GM12878 (cell line): ENCODE results near the gene CTBP1. TPM values are rescaled to one million over a fixed set of nuclear protein-coding genes. Genes with fewer than 3 reads are reported as not detected.

Source experiments
- ATAC-seq: fragments of 200-7000 bp; cut with Tn5 transposase; 3 replicates; pipeline ENCODE4 v1.9.1; 2020; ENCODE audit warnings: mild to moderate bottlenecking, moderate library complexity
- BruUV-seq: library from RNA; stranded (reverse); fragments of 400-500 nt; replicated peaks from 2 replicates; lab custom pipeline; 2021; lab: Mats Ljungman, UMichigan
- CTCF ChIA-PET: fragments of 300-600 bp; sonication (Branson Sonifier 250); formaldehyde crosslinking; extraction: SDS; loops from one replicate; lab custom pipeline; 2021; ENCODE audit warnings: inconsistent platforms; lab: Yijun Ruan, JAX
- POLR2A ChIA-PET: fragments of 350-600 bp; formaldehyde crosslinking; extraction: SDS; loops from one replicate; lab custom pipeline; 2021; ENCODE audit warnings: inconsistent platforms; lab: Charles Lee
- RAD21 ChIA-PET: fragments of 300-600 bp; sonication (Branson Sonifier 250); formaldehyde crosslinking; loops from one replicate; lab custom pipeline; 2023; ENCODE audit warnings: antibody characterized with exemption; ENCODE audit not compliant: unreplicated experiment; lab: Charles Lee
- SMC1A ChIA-PET: fragments of 300-600 bp; sonication (Branson Sonifier 250); formaldehyde crosslinking; loops from one replicate; lab custom pipeline; 2023; ENCODE audit not compliant: unreplicated experiment, uncharacterized antibody; lab: Charles Lee
- DNase-seq: peaks from one replicate; pipeline ENCODE4 v3.0.0-alpha.2; 2011; ENCODE audit warnings: low read depth, low spot score
- FAIRE-seq: peaks from 3 replicates; lab custom pipeline; 2011; peaks lifted over from hg19 to GRCh38; lab: Jason Lieb, UNC
- H2AFZ ChIP-seq: 2 replicates; pipeline ENCODE4 v1.6.0; 2011; ENCODE audit warnings: low read depth, low read length, control low read depth; ENCODE audit not compliant: control insufficient read depth
- H3K27ac ChIP-seq: 2 replicates; pipeline ENCODE4 v1.5.1; 2011; ENCODE audit warnings: control low read depth; ENCODE audit not compliant: control insufficient read depth, insufficient read depth
- H3K27me3 ChIP-seq, 2 experiments: replicated peaks in 1 of 2; 2 replicates each; pipeline versions ENCODE4 v1.6.0 to v1.6.1; 2011; ENCODE audit warnings: low read length in 1 of 2; ENCODE audit not compliant: control insufficient read depth in 2 of 2, insufficient read depth in 2 of 2
- H3K36me3 ChIP-seq, 2 experiments: 2 replicates each; pipeline ENCODE4 v1.5.1; 2011; ENCODE audit warnings: low read length in 1 of 2; ENCODE audit not compliant: control insufficient read depth in 2 of 2, insufficient read depth in 2 of 2
- H3K4me1 ChIP-seq: 2 replicates; pipeline ENCODE4 v1.6.1; 2011; ENCODE audit warnings: mild to moderate bottlenecking, low read length, moderate library complexity, mixed read lengths; ENCODE audit not compliant: control insufficient read depth, insufficient read depth
- H3K4me2 ChIP-seq: 2 replicates; pipeline ENCODE4 v1.6.0; 2011; ENCODE audit warnings: control low read depth; ENCODE audit not compliant: control insufficient read depth, insufficient read depth
- H3K4me3 ChIP-seq: fragments of 200-600 bp; sonication (generic); 2 replicates; pipeline ENCODE4 v1.5.1; 2016
- H3K79me2 ChIP-seq: 2 replicates; pipeline ENCODE4 v1.6.0; 2011; ENCODE audit warnings: low read length; ENCODE audit not compliant: control insufficient read depth, insufficient read depth
- H3K9ac ChIP-seq: 2 replicates; pipeline ENCODE4 v1.8.0; 2011; ENCODE audit warnings: low read length, control low read depth, mixed read lengths; ENCODE audit not compliant: control insufficient read depth, insufficient read depth
- H3K9me3 ChIP-seq: replicated peaks from 3 replicates; pipeline ENCODE4 v1.5.1; 2011; ENCODE audit warnings: mild to moderate bottlenecking, low read length; ENCODE audit not compliant: control insufficient read depth, insufficient read depth
- H4K20me1 ChIP-seq: 2 replicates; pipeline ENCODE4 v1.6.0; 2011; ENCODE audit not compliant: control insufficient read depth, insufficient read depth
- DPF2 ChIP-seq: fragments of 450-650 bp; IDR thresholded peaks from 2 replicates; pipeline ENCODE4 v1.6.1; 2017; ENCODE audit warnings: mild to moderate bottlenecking
- ESRRA ChIP-seq: IDR thresholded peaks from 2 replicates; pipeline ENCODE4 v1.6.1; 2012; ENCODE audit warnings: mild to moderate bottlenecking, low read length, improper control_type of control experiment
- FOXM1 ChIP-seq: IDR thresholded peaks from 2 replicates; pipeline ENCODE4 v1.6.1; 2012; ENCODE audit warnings: low read depth, mild to moderate bottlenecking, inconsistent platforms, low read length, moderate library complexity
- GATAD2B ChIP-seq: fragments of 450-650 bp; conservative IDR thresholded peaks from 2 replicates; pipeline ENCODE4 v1.6.1; 2017; ENCODE audit warnings: low read depth, mild to moderate bottlenecking, moderate library complexity
- HDAC2 ChIP-seq: fragments of 200-600 bp; sonication (generic); IDR thresholded peaks from 2 replicates; pipeline ENCODE4 v1.6.1; 2017
- HDAC6 ChIP-seq: fragments of 200-600 bp; sonication (generic); IDR thresholded peaks from one replicate; pipeline ENCODE4 v1.8.0; 2017; ENCODE audit warnings: antibody characterized with exemption; ENCODE audit not compliant: unreplicated experiment
- MTA2 ChIP-seq: fragments of 450-650 bp; IDR thresholded peaks from 2 replicates; pipeline ENCODE4 v1.6.1; 2016; ENCODE audit warnings: low read depth, mild to moderate bottlenecking, moderate library complexity
- NRF1 ChIP-seq: conservative IDR thresholded peaks from 2 replicates; pipeline ENCODE4 v1.6.1; 2011; ENCODE audit warnings: mild to moderate bottlenecking, low read depth, low read length, improper control_type of control experiment
- PKNOX1 ChIP-seq: fragments of 450-650 bp; IDR thresholded peaks from 2 replicates; pipeline ENCODE4 v1.6.1; 2016; ENCODE audit warnings: mild to moderate bottlenecking
- RBBP5 ChIP-seq: fragments of 200-600 bp; sonication (generic); conservative IDR thresholded peaks from 2 replicates; pipeline ENCODE4 v1.6.1; 2016
- RCOR1 ChIP-seq: conservative IDR thresholded peaks from 2 replicates; pipeline ENCODE4 v1.6.1; 2012; ENCODE audit warnings: low read depth, low read length, improper control_type of control experiment
- RUNX3 ChIP-seq: IDR thresholded peaks from 2 replicates; pipeline ENCODE4 v1.6.1; 2012; ENCODE audit warnings: low read length, inconsistent platforms
- YBX1 ChIP-seq: fragments of 450-650 bp; IDR thresholded peaks from 2 replicates; pipeline ENCODE4 v1.6.1; 2016; ENCODE audit warnings: antibody characterized with exemption
- ZBTB11 ChIP-seq: fragments of 450-650 bp; formaldehyde crosslinking; IDR thresholded peaks from 2 replicates; pipeline ENCODE4 v1.5.0; 2022; ENCODE audit warnings: mild to moderate bottlenecking, missing genetic modification characterization
- ZNF207 ChIP-seq: fragments of 450-650 bp; IDR thresholded peaks from 2 replicates; pipeline ENCODE4 v1.6.1; 2014; ENCODE audit warnings: antibody characterized with exemption, mild to moderate bottlenecking, borderline replicate concordance
- WGBS: methylation state at CpG from one replicate; pipeline ENCODE4 v1.1.6; 2016; ENCODE audit warnings: low lambda C conversion rate; ENCODE audit not compliant: insufficient replicate concordance, insufficient coverage; ENCODE audit errors: missing lambda C conversion rate; 5-methylcytosine and 5-hydroxymethylcytosine counted together
- in situ Hi-C: fragments of 300-500 bp; cut with MboI; formaldehyde crosslinking; loops from 9 replicates; pipeline ENCODE4 v1.14.3; 2018; ENCODE audit warnings: mixed read lengths
- intact Hi-C: fragments of 100-400 bp; cut with micrococcal nuclease; formaldehyde crosslinking; loops from one replicate; pipeline ENCODE4 v1.14.2; 2022; ENCODE audit not compliant: unreplicated experiment
- polyA plus RNA-seq, 11 experiments: library from polyadenylated mRNA; depleted of rRNA in 4 of 11; unstranded in 6 of 11; stranded (reverse) in 5 of 11; fragments of >200 nt; fragmentation: Nextera tagmentation in 4 of 11; fragmentation: Illumina TruSeq in 1 of 11; extraction: Ambion mirVana in 4 of 11; extraction: Trizol in 1 of 11; gene quantifications; 1 replicate in 1 of 11; 2 replicates in 10 of 11; pipeline versions ENCODE4 v1.2.1 to v1.2.3, GENCODE V29; 2011 to 2016; ENCODE audit warnings: inconsistent platforms in 2 of 11, missing spikeins in 2 of 11, low read depth in 1 of 11
- total RNA-seq, 4 experiments: library from RNA; depleted of rRNA in 3 of 4; stranded (reverse); fragments of >200 nt in 3 of 4; fragmentation: Illumina TruSeq in 1 of 4; extraction: Trizol in 1 of 4; gene quantifications; 2 replicates each; pipeline versions ENCODE4 v1.2.1 to v1.2.3, GENCODE V29; 2013 to 2021
- TF ChIP-seq, protein P1 (sequence below): fragments of 450-650 bp; IDR thresholded peaks from 2 replicates; pipeline ENCODE4 v1.6.1; 2016; ENCODE audit warnings: mild to moderate bottlenecking

Gene CTBP1
- total and polyA plus RNA-seq, 10 of the 15 experiments (the other 5 are each of a cell fraction or from before 2014, with no cell fraction given), result 7.4 to 182 (median 63.1) TPM

- Histone ChIP-seq H4K20me1 (no peaks in the 10 kb centered on the region), H3K27me3 (no peaks in the 10 kb centered on the region), H3K4me1 (peaks cover 3% of the 10 kb centered on the region), H3K27ac (no peak overlapping the region), H3K79me2 (no peaks in the 10 kb centered on the region), H3K36me3 (no peaks in the 10 kb centered on the region), H3K4me2 (no peak overlapping the region), H3K9me3 (peaks cover 9% of the 10 kb centered on the region), H3K9ac (no peak overlapping the region), H2AFZ (no peak overlapping the region), H3K4me3 (no peak overlapping the region)
- TF ChIP-seq GATAD2B (no peak), ZBTB11 (CRISPR knock-in tag) (no peak), HDAC2 (no peak), RUNX3 (no peak), ESRRA (no peak), RBBP5 (no peak), RCOR1 (no peak), HDAC6 (no peak), ZNF207 (no peak), MTA2 (no peak), FOXM1 (no peak), NRF1 (no peak), DPF2 (no peak), YBX1 (no peak), PKNOX1 (no peak)
- TF ChIP-seq, protein P1, sequence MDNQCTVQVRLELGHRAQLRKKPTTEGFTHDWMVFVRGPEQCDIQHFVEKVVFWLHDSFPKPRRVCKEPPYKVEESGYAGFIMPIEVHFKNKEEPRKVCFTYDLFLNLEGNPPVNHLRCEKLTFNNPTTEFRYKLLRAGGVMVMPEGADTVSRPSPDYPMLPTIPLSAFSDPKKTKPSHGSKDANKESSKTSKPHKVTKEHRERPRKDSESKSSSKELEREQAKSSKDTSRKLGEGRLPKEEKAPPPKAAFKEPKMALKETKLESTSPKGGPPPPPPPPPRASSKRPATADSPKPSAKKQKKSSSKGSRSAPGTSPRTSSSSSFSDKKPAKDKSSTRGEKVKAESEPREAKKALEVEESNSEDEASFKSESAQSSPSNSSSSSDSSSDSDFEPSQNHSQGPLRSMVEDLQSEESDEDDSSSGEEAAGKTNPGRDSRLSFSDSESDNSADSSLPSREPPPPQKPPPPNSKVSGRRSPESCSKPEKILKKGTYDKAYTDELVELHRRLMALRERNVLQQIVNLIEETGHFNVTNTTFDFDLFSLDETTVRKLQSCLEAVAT, result no peak
- intact Hi-C loops (loop anchor here (5.0 kb wide), 2 partner anchors 63 to 82 kb away; partner anchors contain the start of gene UVSSA), in situ Hi-C loops (loop anchor here (5.0 kb wide), 1 partner anchor 98 kb away; no protein-coding TSS in a partner anchor)
- no peak for FAIRE-seq
- no peak for ATAC-seq
- RAD21 ChIA-PET, result interaction anchor here (1.0 to 3.5 kb wide), 2 partner anchors 98 to 523 kb away, joined by 3 to 16 read pairs; no protein-coding TSS in a partner anchor
- SMC1A ChIA-PET, result interaction anchor here (0.9 to 4.4 kb wide), 3 partner anchors 84 to 135 kb away, joined by 3 to 26 read pairs (median 4); no protein-coding TSS in a partner anchor
- WGBS, result 71% methylated on average over 11 of the region's 11 CpGs
- POLR2A ChIA-PET, result interaction anchor here (0.7 to 2.3 kb wide), 2 partner anchors 14 to 102 kb away, joined by 3 to 6 read pairs; no protein-coding TSS in a partner anchor
- CTCF ChIA-PET, result interaction anchor here (0.7 to 2.6 kb wide), 2 partner anchors 97 to 134 kb away, joined by 3 to 13 read pairs; no protein-coding TSS in a partner anchor
- BruUV-seq, result no TSS peak
- DNase-seq, result no peak
Measured at GRCh38 chr4:1265351-1265750, 16.4 kb upstream of the CTBP1 start.
